Suprapubic skin (tissue), 4 donors: ENCODE data around the gene TMEM175. TPM values are rescaled to one million over a fixed set of nuclear protein-coding genes. Genes with fewer than 3 reads are reported as not detected.
A peak's percentile ranks its signal among the peaks of the same experiment; 100 is the strongest.
"Not testable (repeated sequence)": the region's sequence is repeated elsewhere in the genome, so short reads cannot be mapped to it uniquely, and the experiment has no call there.

Experiments
- DNase-seq, 2 donors: peaks; one replicate each; pipeline ENCODE4 v3.0.0-alpha.2; 2019; ENCODE audit warnings: low spot score in 2 of 2
- H3K27ac ChIP-seq: fragments of 200-600 bp; sonication (generic); one replicate; pipeline ENCODE4 v1.5.1; 2019
- H3K27me3 ChIP-seq: fragments of 200-600 bp; sonication (generic); one replicate; pipeline ENCODE4 v1.5.1; 2019
- H3K36me3 ChIP-seq: fragments of 200-600 bp; sonication (generic); one replicate; pipeline ENCODE4 v1.5.1; 2019
- H3K4me1 ChIP-seq: fragments of 200-600 bp; sonication (generic); one replicate; pipeline ENCODE4 v1.5.1; 2019
- H3K4me3 ChIP-seq: fragments of 200-600 bp; sonication (generic); one replicate; pipeline ENCODE4 v1.5.1; 2019; ENCODE audit warnings: mild to moderate bottlenecking
- H3K9me3 ChIP-seq: fragments of 200-600 bp; sonication (generic); one replicate; pipeline ENCODE4 v1.5.1; 2019
- EP300 ChIP-seq: sonication (generic); formaldehyde crosslinking; IDR thresholded peaks from one replicate; pipeline ENCODE4 v1.6.1; 2017; ENCODE audit warnings: antibody characterized with exemption
- POLR2A ChIP-seq, 2 donors: fragments of 450-650 bp; IDR thresholded peaks; one replicate each; pipeline ENCODE4 v1.6.1; 2017; ENCODE audit warnings: antibody characterized with exemption in 2 of 2, mild to moderate bottlenecking in 2 of 2, moderate library complexity in 2 of 2
- POLR2AphosphoS5 ChIP-seq, 3 donors: sonication (generic); formaldehyde crosslinking; IDR thresholded peaks; one replicate each; pipeline ENCODE4 v1.6.1; 2017; ENCODE audit warnings: antibody characterized with exemption in 3 of 3
- WGBS: methylation state at CpG from one replicate; pipeline ENCODE4 v1.1.5; 2018; 5-methylcytosine and 5-hydroxymethylcytosine counted together
- total RNA-seq, 4 donors: library from RNA; depleted of rRNA; stranded (reverse); fragments of >200 nt; gene quantifications; one replicate each; pipeline ENCODE4 v1.1.0, GENCODE V29; 2016
- TF ChIP-seq, protein P1 (sequence below), 2 donors: fragments of 200-600 bp in 1 of 2; fragments of 450-650 bp in 1 of 2; sonication (generic) in 1 of 2; IDR thresholded peaks; one replicate each; pipeline ENCODE4 v1.5.1; 2016 to 2019; ENCODE audit warnings: antibody characterized with exemption in 2 of 2, mild to moderate bottlenecking in 1 of 2, moderate library complexity in 1 of 2

Gene TMEM175
- total RNA-seq, 4 donors from 2014 or later = 41.1 to 98.3 (median 65.3) TPM

- 65% methylated on average over 10 of the region's 15 CpGs for WGBS
- Histone ChIP-seq H3K27ac (no peak overlapping the region), H3K27me3 (peaks cover 58% of the 10 kb centered on the region), H3K4me1 (peaks cover 19% of the 10 kb centered on the region), H3K4me3 (no peak overlapping the region), H3K36me3 (peaks cover 5% of the 10 kb centered on the region), H3K9me3 (no peaks in the 10 kb centered on the region)
- TF ChIP-seq, protein P1, sequence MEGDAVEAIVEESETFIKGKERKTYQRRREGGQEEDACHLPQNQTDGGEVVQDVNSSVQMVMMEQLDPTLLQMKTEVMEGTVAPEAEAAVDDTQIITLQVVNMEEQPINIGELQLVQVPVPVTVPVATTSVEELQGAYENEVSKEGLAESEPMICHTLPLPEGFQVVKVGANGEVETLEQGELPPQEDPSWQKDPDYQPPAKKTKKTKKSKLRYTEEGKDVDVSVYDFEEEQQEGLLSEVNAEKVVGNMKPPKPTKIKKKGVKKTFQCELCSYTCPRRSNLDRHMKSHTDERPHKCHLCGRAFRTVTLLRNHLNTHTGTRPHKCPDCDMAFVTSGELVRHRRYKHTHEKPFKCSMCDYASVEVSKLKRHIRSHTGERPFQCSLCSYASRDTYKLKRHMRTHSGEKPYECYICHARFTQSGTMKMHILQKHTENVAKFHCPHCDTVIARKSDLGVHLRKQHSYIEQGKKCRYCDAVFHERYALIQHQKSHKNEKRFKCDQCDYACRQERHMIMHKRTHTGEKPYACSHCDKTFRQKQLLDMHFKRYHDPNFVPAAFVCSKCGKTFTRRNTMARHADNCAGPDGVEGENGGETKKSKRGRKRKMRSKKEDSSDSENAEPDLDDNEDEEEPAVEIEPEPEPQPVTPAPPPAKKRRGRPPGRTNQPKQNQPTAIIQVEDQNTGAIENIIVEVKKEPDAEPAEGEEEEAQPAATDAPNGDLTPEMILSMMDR (IDR thresholded peaks at IDR 0.05) = no peak
- TF ChIP-seq EP300 = no peak
- TF ChIP-seq POLR2A (IDR thresholded peaks at IDR 0.05) = no peak
- no peak for TF ChIP-seq POLR2AphosphoS5 (IDR thresholded peaks at IDR 0.05)
- no peak for DNase-seq
Observed at GRCh38 chr4:996030-996996, 64.1 kb downstream of the TMEM175 start.

DNA sequence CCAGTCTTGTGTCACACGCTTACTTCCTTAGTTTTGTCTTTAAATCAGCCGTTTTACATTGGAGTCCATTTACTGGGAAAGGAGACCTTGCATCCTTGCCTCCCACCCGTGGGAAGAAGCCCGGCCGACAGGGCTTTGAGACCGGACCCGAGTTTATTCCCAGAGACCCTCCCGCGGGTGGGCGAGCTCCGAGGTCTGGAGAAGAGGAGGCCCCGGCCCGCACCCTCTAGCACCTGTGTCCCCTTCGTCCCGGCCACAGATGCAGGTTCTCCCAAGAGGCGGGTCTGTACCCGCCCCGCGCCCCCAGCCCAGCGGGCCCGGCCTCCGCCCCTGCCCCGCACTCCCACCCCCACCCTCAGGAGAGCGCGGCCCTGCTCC lies 64.7 kb downstream of the TMEM175 start:
- DNase-seq = no peak
- Histone ChIP-seq H3K36me3 (no peaks in the 10 kb centered on the region), H3K4me3 (peak overlapping the region; percentile 42), H3K27me3 (peaks cover 65% of the 10 kb centered on the region), H3K27ac (no peak overlapping the region), H3K9me3 (no peaks in the 10 kb centered on the region), H3K4me1 (peaks cover 20% of the 10 kb centered on the region)
- TF ChIP-seq, protein P1 (IDR thresholded peaks at IDR 0.05) = no peak
- TF ChIP-seq EP300 = no peak
- no peak for TF ChIP-seq POLR2AphosphoS5 (IDR thresholded peaks at IDR 0.05)
- TF ChIP-seq POLR2A (IDR thresholded peaks at IDR 0.05) = no peak
- WGBS = 3% methylated on average over 13 of the region's 25 CpGs

GRCh38 chr4:997375-998071 lies 65.3 kb downstream of the TMEM175 start:
- no peak for DNase-seq
- Histone ChIP-seq H3K9me3 (no peaks in the 10 kb centered on the region), H3K4me3 (peak overlapping the region; percentile 42), H3K4me1 (peaks cover 25% of the 10 kb centered on the region), H3K27ac (no peak overlapping the region), H3K27me3 (peaks cover 70% of the 10 kb centered on the region), H3K36me3 (no peaks in the 10 kb centered on the region)
- 20% methylated on average over 3 of the region's 68 CpGs for WGBS
- TF ChIP-seq, protein P1 (IDR thresholded peaks at IDR 0.05) = no peak
- TF ChIP-seq EP300 (no peak), POLR2A (IDR thresholded peaks at IDR 0.05) (no peak)

- Histone ChIP-seq H3K4me3 (no peak overlapping the region), H3K4me1 (peaks cover 30% of the 10 kb centered on the region), H3K27me3 (peaks cover 77% of the 10 kb centered on the region), H3K27ac (no peak overlapping the region), H3K9me3 (no peaks in the 10 kb centered on the region), H3K36me3 (no peaks in the 10 kb centered on the region)
- no peak for DNase-seq
- 31% methylated on average over 11 of the region's 12 CpGs for WGBS
- TF ChIP-seq POLR2A (IDR thresholded peaks at IDR 0.05) (no peak), POLR2AphosphoS5 (IDR thresholded peaks at IDR 0.05) (no peak), EP300 (no peak)
- TF ChIP-seq, protein P1 (IDR thresholded peaks at IDR 0.05) = no peak
Observed at GRCh38 chr4:998096-998691, 65.9 kb downstream of the TMEM175 start.

DNA sequence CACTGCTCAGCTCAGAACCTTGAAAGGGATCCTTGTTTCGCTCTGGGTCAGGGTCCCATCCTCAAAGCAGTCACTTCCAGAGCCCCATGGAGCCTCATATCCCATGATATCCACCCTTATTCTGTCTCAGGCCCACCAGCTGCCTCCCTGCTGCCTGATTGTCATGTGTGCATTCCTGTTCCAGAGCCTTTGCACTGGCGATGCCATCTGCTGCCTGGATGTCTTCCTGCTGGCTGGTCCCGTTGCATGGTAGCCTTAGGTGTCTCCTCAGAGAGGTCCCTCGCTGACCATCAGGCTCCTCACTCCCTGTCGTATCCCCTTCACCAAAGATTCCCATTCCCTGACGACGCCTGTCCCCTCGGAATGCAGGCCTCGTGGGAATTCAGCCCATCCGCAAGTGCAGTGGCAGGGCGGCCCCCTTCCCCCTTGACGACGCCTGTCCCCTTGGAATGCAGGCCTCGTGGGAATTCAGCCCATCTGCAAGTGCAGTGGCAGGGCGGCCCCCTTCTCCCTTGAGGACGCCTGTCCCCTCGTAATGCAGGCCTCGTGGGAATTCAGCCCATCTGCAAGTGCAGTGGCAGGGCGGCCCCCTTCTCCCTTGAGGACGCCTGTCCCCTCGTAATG lies 67.1 kb downstream of the TMEM175 start:
- not testable (repeated sequence) for H3K4me3 ChIP-seq, DNase-seq, H3K36me3 ChIP-seq, H3K9me3 ChIP-seq, H3K27ac ChIP-seq
- Histone ChIP-seq H3K4me1 (peaks cover 32% of the 10 kb centered on the region), H3K27me3 (peaks cover 88% of the 10 kb centered on the region)
- WGBS = 51% methylated on average over 16 of the region's 21 CpGs
